ENCODE measurements around the gene CBX3. TPM values are rescaled to one million over a fixed set of nuclear protein-coding genes. Genes with fewer than 3 reads are reported as not detected.

CBX3 gene
- total RNA-seq, 1 experiment from 2014 or later = 232 TPM

DNA sequence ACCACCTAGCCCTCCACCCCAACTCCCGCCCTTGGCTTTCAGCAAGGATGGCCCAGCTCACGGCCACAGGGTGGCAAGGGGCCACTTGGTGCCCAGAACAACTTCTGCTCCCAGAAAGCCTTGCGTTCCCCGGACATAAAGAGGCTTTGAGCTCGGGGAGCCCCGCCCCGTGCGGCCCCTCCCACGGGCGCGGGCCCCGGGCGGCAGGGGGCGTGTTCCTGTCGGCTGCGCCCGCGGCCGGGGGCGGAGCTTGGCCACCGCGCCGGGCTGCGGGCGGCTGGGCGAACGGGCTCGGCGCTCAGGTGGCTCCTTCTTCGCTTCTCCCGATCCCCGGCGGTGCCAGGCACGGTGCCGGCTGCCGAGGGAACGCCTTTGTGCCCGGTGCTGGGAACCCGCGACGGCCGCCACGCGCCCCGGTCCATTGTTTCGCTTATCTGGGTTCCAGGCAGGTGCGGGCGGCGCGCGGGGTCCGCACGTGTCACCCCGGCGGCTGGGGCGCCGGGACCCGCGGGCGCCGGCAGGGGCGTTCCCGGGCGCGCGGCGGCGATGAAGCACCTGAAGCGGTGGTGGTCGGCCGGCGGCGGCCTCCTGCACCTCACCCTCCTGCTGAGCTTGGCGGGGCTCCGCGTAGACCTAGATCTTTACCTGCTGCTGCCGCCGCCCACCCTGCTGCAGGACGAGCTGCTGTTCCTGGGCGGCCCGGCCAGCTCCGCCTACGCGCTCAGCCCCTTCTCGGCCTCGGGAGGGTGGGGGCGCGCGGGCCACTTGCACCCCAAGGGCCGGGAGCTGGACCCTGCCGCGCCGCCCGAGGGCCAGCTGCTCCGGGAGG is 49.4 kb upstream of the CBX3 start, which contains the start of gene NFE2L3:
Gene NFE2L3 (plus strand): TSS at position 246 of the 829 bp plus-strand sequence. CDS start 301 bp downstream, at position 547.
- H3K4me3 Mint-ChIP-seq = peak within 1 kb of the TSS; percentile 89
- H3K27ac Mint-ChIP-seq = peak within 1 kb of the TSS; percentile 98
- H3K27me3 Mint-ChIP-seq (ENCODE audit: low read depth) = peaks cover 4% of the 10 kb centered on the region
- peak; percentile 69 for ATAC-seq
- H3K4me1 Mint-ChIP-seq = peaks cover 62% of the 10 kb centered on the region
- peaks cover 4% of the 10 kb centered on the region; the same call in 1 of the 2 replicates for H3K9me3 Mint-ChIP-seq
- ChIA-PET CTCF (interaction anchor here (0.6 to 2.1 kb wide), 16 partner anchors 9 to 506 kb away, joined by 3 to 11 read pairs (median 6); no protein-coding TSS in a partner anchor), POLR2A (interaction anchor here (0.8 to 1.8 kb wide), 7 partner anchors 10 to 290 kb away, joined by 3 to 18 read pairs (median 4); partner anchors contain the start of gene CBX3)
- H3K36me3 Mint-ChIP-seq = peaks cover 7% of the 10 kb centered on the region
- DNase-seq (ENCODE audit: low spot score) = peak; percentile 73
- no peak for TF ChIP-seq SMAD3 (CRISPR knock-in tag; IDR thresholded peaks at IDR 0.05; ENCODE audit: borderline replicate concordance)
- TF ChIP-seq OVOL2 (CRISPR knock-in tag; IDR thresholded peaks at IDR 0.05; ENCODE audit: borderline replicate concordance) = no peak
- TF ChIP-seq, protein P1, sequence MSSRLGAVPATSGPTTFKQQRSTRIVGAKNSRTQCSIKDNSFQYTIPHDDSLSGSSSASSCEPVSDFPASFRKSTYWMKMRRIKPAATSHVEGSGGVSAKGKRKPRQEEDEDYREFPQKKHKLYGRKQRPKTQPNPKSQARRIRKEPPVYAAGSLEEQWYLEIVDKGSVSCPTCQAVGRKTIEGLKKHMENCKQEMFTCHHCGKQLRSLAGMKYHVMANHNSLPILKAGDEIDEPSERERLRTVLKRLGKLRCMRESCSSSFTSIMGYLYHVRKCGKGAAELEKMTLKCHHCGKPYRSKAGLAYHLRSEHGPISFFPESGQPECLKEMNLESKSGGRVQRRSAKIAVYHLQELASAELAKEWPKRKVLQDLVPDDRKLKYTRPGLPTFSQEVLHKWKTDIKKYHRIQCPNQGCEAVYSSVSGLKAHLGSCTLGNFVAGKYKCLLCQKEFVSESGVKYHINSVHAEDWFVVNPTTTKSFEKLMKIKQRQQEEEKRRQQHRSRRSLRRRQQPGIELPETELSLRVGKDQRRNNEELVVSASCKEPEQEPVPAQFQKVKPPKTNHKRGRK (CRISPR knock-in tag; IDR thresholded peaks at IDR 0.05; ENCODE audit: borderline replicate concordance) = no peak
- no peak for TF ChIP-seq ZNF263 (CRISPR knock-in tag; IDR thresholded peaks at IDR 0.05; ENCODE audit: low read depth)
- TF ChIP-seq GRHL2 (CRISPR knock-in tag; IDR thresholded peaks at IDR 0.05; ENCODE audit: insufficient replicate concordance, severe bottlenecking) = no peak
- TF ChIP-seq, protein P2, sequence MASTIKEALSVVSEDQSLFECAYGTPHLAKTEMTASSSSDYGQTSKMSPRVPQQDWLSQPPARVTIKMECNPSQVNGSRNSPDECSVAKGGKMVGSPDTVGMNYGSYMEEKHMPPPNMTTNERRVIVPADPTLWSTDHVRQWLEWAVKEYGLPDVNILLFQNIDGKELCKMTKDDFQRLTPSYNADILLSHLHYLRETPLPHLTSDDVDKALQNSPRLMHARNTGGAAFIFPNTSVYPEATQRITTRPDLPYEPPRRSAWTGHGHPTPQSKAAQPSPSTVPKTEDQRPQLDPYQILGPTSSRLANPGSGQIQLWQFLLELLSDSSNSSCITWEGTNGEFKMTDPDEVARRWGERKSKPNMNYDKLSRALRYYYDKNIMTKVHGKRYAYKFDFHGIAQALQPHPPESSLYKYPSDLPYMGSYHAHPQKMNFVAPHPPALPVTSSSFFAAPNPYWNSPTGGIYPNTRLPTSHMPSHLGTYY (CRISPR knock-in tag; IDR thresholded peaks at IDR 0.05) = no peak
- TF ChIP-seq ZNF232 (CRISPR knock-in tag; IDR thresholded peaks at IDR 0.05) = no peak
- no peak for TF ChIP-seq TP53 (CRISPR knock-in tag; IDR thresholded peaks at IDR 0.05)
- no peak for TF ChIP-seq FOXK1 (CRISPR knock-in tag; IDR thresholded peaks at IDR 0.05)
- no peak for TF ChIP-seq SOX15 (CRISPR knock-in tag; IDR thresholded peaks at IDR 0.05)
- TF ChIP-seq RELA (CRISPR knock-in tag; IDR thresholded peaks at IDR 0.05; ENCODE audit: borderline replicate concordance) = no peak
- TF ChIP-seq ZNF121 (CRISPR knock-in tag; IDR thresholded peaks at IDR 0.05) = no peak
- TF ChIP-seq, protein P3, sequence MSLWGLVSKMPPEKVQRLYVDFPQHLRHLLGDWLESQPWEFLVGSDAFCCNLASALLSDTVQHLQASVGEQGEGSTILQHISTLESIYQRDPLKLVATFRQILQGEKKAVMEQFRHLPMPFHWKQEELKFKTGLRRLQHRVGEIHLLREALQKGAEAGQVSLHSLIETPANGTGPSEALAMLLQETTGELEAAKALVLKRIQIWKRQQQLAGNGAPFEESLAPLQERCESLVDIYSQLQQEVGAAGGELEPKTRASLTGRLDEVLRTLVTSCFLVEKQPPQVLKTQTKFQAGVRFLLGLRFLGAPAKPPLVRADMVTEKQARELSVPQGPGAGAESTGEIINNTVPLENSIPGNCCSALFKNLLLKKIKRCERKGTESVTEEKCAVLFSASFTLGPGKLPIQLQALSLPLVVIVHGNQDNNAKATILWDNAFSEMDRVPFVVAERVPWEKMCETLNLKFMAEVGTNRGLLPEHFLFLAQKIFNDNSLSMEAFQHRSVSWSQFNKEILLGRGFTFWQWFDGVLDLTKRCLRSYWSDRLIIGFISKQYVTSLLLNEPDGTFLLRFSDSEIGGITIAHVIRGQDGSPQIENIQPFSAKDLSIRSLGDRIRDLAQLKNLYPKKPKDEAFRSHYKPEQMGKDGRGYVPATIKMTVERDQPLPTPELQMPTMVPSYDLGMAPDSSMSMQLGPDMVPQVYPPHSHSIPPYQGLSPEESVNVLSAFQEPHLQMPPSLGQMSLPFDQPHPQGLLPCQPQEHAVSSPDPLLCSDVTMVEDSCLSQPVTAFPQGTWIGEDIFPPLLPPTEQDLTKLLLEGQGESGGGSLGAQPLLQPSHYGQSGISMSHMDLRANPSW (CRISPR knock-in tag; conservative IDR thresholded peaks at IDR 0.05; ENCODE audit: low read depth) = 0 out of 2 replicates have a peak, but pooled peaks have one; percentile 21
- 0 out of 2 replicates have a peak, but pooled peaks have one; percentile 10 for TF ChIP-seq ZBTB21 (CRISPR knock-in tag; IDR thresholded peaks at IDR 0.05; ENCODE audit: borderline replicate concordance)
- TF ChIP-seq NR1H2 (CRISPR knock-in tag; IDR thresholded peaks at IDR 0.05) = no peak
- TF ChIP-seq, protein P4, sequence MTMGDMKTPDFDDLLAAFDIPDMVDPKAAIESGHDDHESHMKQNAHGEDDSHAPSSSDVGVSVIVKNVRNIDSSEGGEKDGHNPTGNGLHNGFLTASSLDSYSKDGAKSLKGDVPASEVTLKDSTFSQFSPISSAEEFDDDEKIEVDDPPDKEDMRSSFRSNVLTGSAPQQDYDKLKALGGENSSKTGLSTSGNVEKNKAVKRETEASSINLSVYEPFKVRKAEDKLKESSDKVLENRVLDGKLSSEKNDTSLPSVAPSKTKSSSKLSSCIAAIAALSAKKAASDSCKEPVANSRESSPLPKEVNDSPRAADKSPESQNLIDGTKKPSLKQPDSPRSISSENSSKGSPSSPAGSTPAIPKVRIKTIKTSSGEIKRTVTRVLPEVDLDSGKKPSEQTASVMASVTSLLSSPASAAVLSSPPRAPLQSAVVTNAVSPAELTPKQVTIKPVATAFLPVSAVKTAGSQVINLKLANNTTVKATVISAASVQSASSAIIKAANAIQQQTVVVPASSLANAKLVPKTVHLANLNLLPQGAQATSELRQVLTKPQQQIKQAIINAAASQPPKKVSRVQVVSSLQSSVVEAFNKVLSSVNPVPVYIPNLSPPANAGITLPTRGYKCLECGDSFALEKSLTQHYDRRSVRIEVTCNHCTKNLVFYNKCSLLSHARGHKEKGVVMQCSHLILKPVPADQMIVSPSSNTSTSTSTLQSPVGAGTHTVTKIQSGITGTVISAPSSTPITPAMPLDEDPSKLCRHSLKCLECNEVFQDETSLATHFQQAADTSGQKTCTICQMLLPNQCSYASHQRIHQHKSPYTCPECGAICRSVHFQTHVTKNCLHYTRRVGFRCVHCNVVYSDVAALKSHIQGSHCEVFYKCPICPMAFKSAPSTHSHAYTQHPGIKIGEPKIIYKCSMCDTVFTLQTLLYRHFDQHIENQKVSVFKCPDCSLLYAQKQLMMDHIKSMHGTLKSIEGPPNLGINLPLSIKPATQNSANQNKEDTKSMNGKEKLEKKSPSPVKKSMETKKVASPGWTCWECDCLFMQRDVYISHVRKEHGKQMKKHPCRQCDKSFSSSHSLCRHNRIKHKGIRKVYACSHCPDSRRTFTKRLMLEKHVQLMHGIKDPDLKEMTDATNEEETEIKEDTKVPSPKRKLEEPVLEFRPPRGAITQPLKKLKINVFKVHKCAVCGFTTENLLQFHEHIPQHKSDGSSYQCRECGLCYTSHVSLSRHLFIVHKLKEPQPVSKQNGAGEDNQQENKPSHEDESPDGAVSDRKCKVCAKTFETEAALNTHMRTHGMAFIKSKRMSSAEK (CRISPR knock-in tag; IDR thresholded peaks at IDR 0.05; ENCODE audit: borderline replicate concordance) = no peak
- no peak for TF ChIP-seq HMGA2 (CRISPR knock-in tag; IDR thresholded peaks at IDR 0.05)
- no peak for TF ChIP-seq GABPB1 (CRISPR knock-in tag; IDR thresholded peaks at IDR 0.05)
- TF ChIP-seq ETV6 (CRISPR knock-in tag; IDR thresholded peaks at IDR 0.05) = no peak
- TF ChIP-seq, protein P5, sequence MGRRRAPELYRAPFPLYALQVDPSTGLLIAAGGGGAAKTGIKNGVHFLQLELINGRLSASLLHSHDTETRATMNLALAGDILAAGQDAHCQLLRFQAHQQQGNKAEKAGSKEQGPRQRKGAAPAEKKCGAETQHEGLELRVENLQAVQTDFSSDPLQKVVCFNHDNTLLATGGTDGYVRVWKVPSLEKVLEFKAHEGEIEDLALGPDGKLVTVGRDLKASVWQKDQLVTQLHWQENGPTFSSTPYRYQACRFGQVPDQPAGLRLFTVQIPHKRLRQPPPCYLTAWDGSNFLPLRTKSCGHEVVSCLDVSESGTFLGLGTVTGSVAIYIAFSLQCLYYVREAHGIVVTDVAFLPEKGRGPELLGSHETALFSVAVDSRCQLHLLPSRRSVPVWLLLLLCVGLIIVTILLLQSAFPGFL (CRISPR knock-in tag; IDR thresholded peaks at IDR 0.05; ENCODE audit: borderline replicate concordance) = no peak
- TF ChIP-seq, protein P6, sequence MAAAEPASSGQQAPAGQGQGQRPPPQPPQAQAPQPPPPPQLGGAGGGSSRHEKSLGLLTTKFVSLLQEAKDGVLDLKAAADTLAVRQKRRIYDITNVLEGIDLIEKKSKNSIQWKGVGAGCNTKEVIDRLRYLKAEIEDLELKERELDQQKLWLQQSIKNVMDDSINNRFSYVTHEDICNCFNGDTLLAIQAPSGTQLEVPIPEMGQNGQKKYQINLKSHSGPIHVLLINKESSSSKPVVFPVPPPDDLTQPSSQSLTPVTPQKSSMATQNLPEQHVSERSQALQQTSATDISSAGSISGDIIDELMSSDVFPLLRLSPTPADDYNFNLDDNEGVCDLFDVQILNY (CRISPR knock-in tag; IDR thresholded peaks at IDR 0.05) = no peak
- TF ChIP-seq, protein P7, sequence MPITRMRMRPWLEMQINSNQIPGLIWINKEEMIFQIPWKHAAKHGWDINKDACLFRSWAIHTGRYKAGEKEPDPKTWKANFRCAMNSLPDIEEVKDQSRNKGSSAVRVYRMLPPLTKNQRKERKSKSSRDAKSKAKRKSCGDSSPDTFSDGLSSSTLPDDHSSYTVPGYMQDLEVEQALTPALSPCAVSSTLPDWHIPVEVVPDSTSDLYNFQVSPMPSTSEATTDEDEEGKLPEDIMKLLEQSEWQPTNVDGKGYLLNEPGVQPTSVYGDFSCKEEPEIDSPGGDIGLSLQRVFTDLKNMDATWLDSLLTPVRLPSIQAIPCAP (CRISPR knock-in tag; IDR thresholded peaks at IDR 0.05) = no peak
- 0 out of 2 replicates have a peak, but pooled peaks have one; percentile 8 for TF ChIP-seq KAT7 (CRISPR knock-in tag; IDR thresholded peaks at IDR 0.05; ENCODE audit: borderline replicate concordance)
- TF ChIP-seq EMX1 (CRISPR knock-in tag; IDR thresholded peaks at IDR 0.05) = no peak
- no peak for TF ChIP-seq RORB (CRISPR knock-in tag; IDR thresholded peaks at IDR 0.05)
